K562 (cell line): ENCODE data around the gene TAS1R3. TPM values are rescaled to one million over a fixed set of nuclear protein-coding genes. Genes with fewer than 3 reads are reported as not detected.

ENCODE experiments used
- ATAC-seq: fragments of 200-7000 bp; cut with Tn5 transposase; 3 replicates; pipeline ENCODE4 v1.9.1; 2020; ENCODE audit warnings: moderate library complexity
- BruUV-seq: library from RNA; stranded (reverse); fragments of 400-500 nt; replicated peaks from 2 replicates; lab custom pipeline; 2021; lab: Mats Ljungman, UMichigan
- CTCF ChIA-PET: fragments of 300-600 bp; formaldehyde crosslinking; extraction: SDS; loops from one replicate; lab custom pipeline; 2021; ENCODE audit warnings: low intra/inter-chr PET ratio; lab: Yijun Ruan, JAX
- POLR2A ChIA-PET: fragments of 300-600, 350-650 bp; sonication (Branson Sonifier 250); formaldehyde crosslinking; extraction: SDS; loops from one replicate; lab custom pipeline; 2021; ENCODE audit warnings: antibody characterized with exemption, inconsistent platforms; lab: Yijun Ruan, JAX
- DNase-seq, 4 experiments: peaks; one replicate each; pipeline versions ENCODE4 v3.0.0 to v3.0.0-alpha.2; 2011 to 2018; ENCODE audit warnings: low spot score in 3 of 4, mixed read lengths in 3 of 4; ENCODE audit errors: extremely low read depth in 1 of 4
- FAIRE-seq: peaks from 2 replicates; lab custom pipeline; 2011; peaks lifted over from hg19 to GRCh38; lab: Jason Lieb, UNC
- H2AFZ ChIP-seq: 2 replicates; pipeline ENCODE4 v1.6.0; 2011; ENCODE audit warnings: low read depth, low read length, control low read depth, inconsistent platforms
- H3K27ac ChIP-seq: fragments of 200-600 bp; 3 replicates; pipeline ENCODE4 v1.8.0; 2011; ENCODE audit warnings: low read depth, mild to moderate bottlenecking, control low read depth, inconsistent platforms, low read length, moderate library complexity, mixed read lengths; ENCODE audit errors: extremely low read depth
- H3K27me3 ChIP-seq, 2 experiments: fragments of 300-600 bp in 1 of 2; 2 replicates in 1 of 2; 3 replicates in 1 of 2; pipeline versions ENCODE4 v1.6.0 to v1.8.0; 2011; ENCODE audit warnings: inconsistent platforms in 2 of 2, low read length in 2 of 2, mild to moderate bottlenecking in 1 of 2, mixed read lengths in 1 of 2, moderate library complexity in 1 of 2; ENCODE audit not compliant: control insufficient read depth in 2 of 2, insufficient read depth in 2 of 2
- H3K36me3 ChIP-seq: fragments of 300-600 bp; 3 replicates; pipeline ENCODE4 v1.8.0; 2011; ENCODE audit warnings: mild to moderate bottlenecking, low read length, inconsistent platforms; ENCODE audit not compliant: control insufficient read depth, insufficient read depth
- H3K4me1 ChIP-seq, 2 experiments: fragments of 200-600 bp in 1 of 2; replicated peaks in 1 of 2; 2 replicates in 1 of 2; 3 replicates in 1 of 2; pipeline versions ENCODE4 v1.5.1 to v1.8.0; 2011; ENCODE audit warnings: inconsistent platforms in 2 of 2, low read length in 2 of 2, mild to moderate bottlenecking in 1 of 2, mixed read lengths in 1 of 2, moderate library complexity in 1 of 2; ENCODE audit not compliant: control insufficient read depth in 2 of 2, insufficient read depth in 2 of 2
- H3K4me2 ChIP-seq: 2 replicates; pipeline ENCODE4 v1.6.1; 2011; ENCODE audit warnings: low read length, control low read depth, inconsistent platforms, mixed read lengths; ENCODE audit not compliant: insufficient read depth
- H3K4me3 ChIP-seq: fragments of 200-600 bp; sonication (generic), shearing (Covaris generic); 2 replicates; pipeline ENCODE4 v1.5.1; 2016; ENCODE audit warnings: control low read depth, inconsistent platforms
- H3K79me2 ChIP-seq: fragments of 200-600 bp; 3 replicates; pipeline ENCODE4 v1.8.0; 2011; ENCODE audit warnings: low read length, inconsistent platforms; ENCODE audit not compliant: control insufficient read depth, insufficient read depth
- H3K9ac ChIP-seq, 2 experiments: 2 replicates each; pipeline versions ENCODE4 v1.6.0 to v1.6.1; 2011; ENCODE audit warnings: low read depth in 2 of 2, low read length in 2 of 2, control low read depth in 1 of 2, inconsistent platforms in 1 of 2, mild to moderate bottlenecking in 1 of 2, mixed read lengths in 1 of 2; ENCODE audit not compliant: insufficient read depth in 1 of 2
- H3K9me1 ChIP-seq: one replicate; pipeline ENCODE4 v1.6.0; 2011; ENCODE audit warnings: inconsistent platforms, mild to moderate bottlenecking, low read length, moderate library complexity; ENCODE audit not compliant: control insufficient read depth, insufficient read depth
- H3K9me3 ChIP-seq: replicated peaks from 2 replicates; pipeline ENCODE4 v1.5.1; 2011; ENCODE audit warnings: low read depth, low read length, inconsistent platforms; ENCODE audit not compliant: control insufficient read depth, insufficient read depth
- H4K20me1 ChIP-seq: replicated peaks from 2 replicates; pipeline ENCODE4 v1.6.1; 2011; ENCODE audit warnings: low read length, inconsistent platforms, mixed read lengths; ENCODE audit not compliant: control insufficient read depth, insufficient read depth
- BHLHE40 ChIP-seq: IDR thresholded peaks from 2 replicates; pipeline ENCODE4 v1.6.1; 2011; ENCODE audit warnings: low read length, improper control_type of control experiment
- CEBPG ChIP-seq, 3 experiments: fragments of 200-800 bp in 1 of 3; sonication (Bioruptor generic) in 1 of 3; sonication (generic) in 1 of 3; formaldehyde crosslinking in 1 of 3; IDR thresholded peaks in 2 of 3; conservative IDR thresholded peaks in 1 of 3; 2 replicates each; pipeline versions ENCODE4 v1.6.1 to v1.8.0; 2016 to 2022; ENCODE audit warnings: missing compliant biosample characterization in 2 of 3, missing genetic modification characterization in 2 of 3, mild to moderate bottlenecking in 1 of 3, missing genetic modification reagents in 1 of 3
- CLOCK ChIP-seq: fragments of 250-450 bp; sonication (Bioruptor Pico); IDR thresholded peaks from 2 replicates; pipeline ENCODE4 v1.4.0; 2020; ENCODE audit warnings: mild to moderate bottlenecking, moderate library complexity, borderline replicate concordance
- CTCF ChIP-seq, 3 experiments: IDR thresholded peaks in 2 of 3; conservative IDR thresholded peaks in 1 of 3; 2 replicates each; pipeline ENCODE4 v1.5.1; 2011 to 2012; ENCODE audit warnings: low read length in 3 of 3, mild to moderate bottlenecking in 3 of 3, control low read depth in 2 of 3, improper control_type of control experiment in 1 of 3, inconsistent platforms in 1 of 3, low read depth in 1 of 3, mixed read lengths in 1 of 3, moderate library complexity in 1 of 3; ENCODE audit not compliant: insufficient read depth in 2 of 3
- ELF2 ChIP-seq: fragments of 250-450 bp; sonication (Bioruptor Pico); IDR thresholded peaks from 2 replicates; pipeline ENCODE4 v1.5.0; 2021; ENCODE audit warnings: mild to moderate bottlenecking
- FOXK1 ChIP-seq: sonication (generic); formaldehyde crosslinking; IDR thresholded peaks from 2 replicates; pipeline ENCODE4 v1.8.0; 2022; ENCODE audit warnings: missing genetic modification reagents, mild to moderate bottlenecking, borderline replicate concordance
- PHF8 ChIP-seq: fragments of 200-600 bp; sonication (generic); IDR thresholded peaks from 2 replicates; pipeline ENCODE4 v1.6.1; 2012; ENCODE audit warnings: mixed run types, mild to moderate bottlenecking, inconsistent platforms, low read length, moderate library complexity, borderline replicate concordance
- POLR2AphosphoS5 ChIP-seq: IDR thresholded peaks from 2 replicates; pipeline ENCODE4 v1.6.1; 2011; ENCODE audit warnings: mild to moderate bottlenecking, low read depth, low read length, moderate library complexity; ENCODE audit not compliant: control insufficient read depth, insufficient read depth
- PRMT5 ChIP-seq: sonication (generic); formaldehyde crosslinking; IDR thresholded peaks from 2 replicates; pipeline ENCODE4 v1.5.0; 2020; ENCODE audit warnings: missing genetic modification reagents
- TSC22D4 ChIP-seq: fragments of 450-650 bp; IDR thresholded peaks from 2 replicates; pipeline ENCODE4 v1.6.1; 2016; ENCODE audit warnings: missing genetic modification characterization, missing biosample characterization, control low read depth
- ZBTB43 ChIP-seq: sonication (generic); formaldehyde crosslinking; IDR thresholded peaks from 2 replicates; pipeline ENCODE4 v1.8.0; 2023; ENCODE audit warnings: mild to moderate bottlenecking, missing genetic modification reagents
- WGBS: fragments of 100-300 bp; shearing (Covaris generic); methylation state at CpG from one replicate; pipeline ENCODE4 v1.1.6; 2016; ENCODE audit warnings: low coverage, mixed read lengths; ENCODE audit not compliant: insufficient coverage; ENCODE audit errors: missing lambda C conversion rate; 5-methylcytosine and 5-hydroxymethylcytosine counted together
- in situ Hi-C: fragments of 300-500 bp; cut with MboI; formaldehyde crosslinking; loops from 4 replicates; pipeline ENCODE4 v1.15.0; 2018; ENCODE audit warnings: inconsistent platforms, mixed read lengths
- intact Hi-C: fragments of 100-400 bp; cut with micrococcal nuclease; formaldehyde crosslinking; loops from 2 replicates; pipeline ENCODE4 v1.14.2; 2022
- polyA plus RNA-seq, 8 experiments: library from polyadenylated mRNA; depleted of rRNA in 4 of 8; stranded (reverse) in 5 of 8; unstranded in 3 of 8; fragments of >200 nt; fragmentation: Nextera tagmentation in 2 of 8; fragmentation: Illumina TruSeq in 1 of 8; extraction: Ambion mirVana in 2 of 8; extraction: Trizol in 1 of 8; gene quantifications; 2 replicates each; pipeline versions ENCODE4 v1.2.1 to v1.2.3, GENCODE V29; 2011 to 2014; ENCODE audit warnings: inconsistent platforms in 1 of 8, missing spikeins in 1 of 8
- total RNA-seq, 7 experiments: library from RNA; depleted of rRNA in 6 of 7; stranded (reverse); fragments of >200 nt in 6 of 7; fragmentation: Illumina TruSeq in 2 of 7; extraction: Trizol in 2 of 7; gene quantifications; 2 replicates each; pipeline versions ENCODE4 v1.2.1 to v1.2.3, GENCODE V29; 2011 to 2021; ENCODE audit warnings: low replicate concordance in 1 of 7

Gene TAS1R3
- total and polyA plus RNA-seq, 9 of the 15 experiments (the other 6 are each of a cell fraction or from before 2014, with no cell fraction given), result 0.07 to 0.13 TPM; not detected in 7

GRCh38 chr1:1305300-1306069, 25.6 kb upstream of the TAS1R3 start (continued):
- no peak for TF ChIP-seq ZBTB43 (CRISPR knock-in tag)

- Histone ChIP-seq H3K9me1 (peaks cover 5% of the 10 kb centered on the region), H3K9me3 (no peaks in the 10 kb centered on the region), H3K27me3 (no peaks in the 10 kb centered on the region), H3K9ac (peak overlapping the region; percentile 57 to 97), H3K4me1 (peaks cover 41 to 94% of the 10 kb centered on the region in 2 experiments), H3K4me3 (peak overlapping the region; percentile 94), H2AFZ (0 out of 2 replicates have a peak overlapping the region, but pooled peaks have one; percentile 51), H4K20me1 (peaks cover 24% of the 10 kb centered on the region; the same call in 1 of the 2 replicates), H3K79me2 (peaks cover 54% of the 10 kb centered on the region), H3K27ac (peak overlapping the region; percentile 62), H3K4me2 (peak overlapping the region; percentile 75), H3K36me3 (peaks cover 24% of the 10 kb centered on the region)
- CTCF ChIA-PET, result no interaction called here
- FAIRE-seq (peak; percentile 71), ATAC-seq (peak; percentile 30), DNase-seq (peak in 2 of 4 experiments; percentile 58 to 80)
- POLR2A ChIA-PET, result interaction anchor here (0.5 to 0.6 kb wide), 2 partner anchors 9 to 80 kb away, joined by 3 read pairs; no protein-coding TSS in a partner anchor
- WGBS, result 26% methylated on average over 11 of the region's 11 CpGs
- intact Hi-C loops, result loop anchor here (5.0 to 10.0 kb wide), 2 partner anchors 71 to 919 kb away; partner anchors contain the start of genes AURKAIP1 and SKI
- no TSS peak for BruUV-seq
- in situ Hi-C loops, result no loop called here
- no peak for TF ChIP-seq FOXK1 (CRISPR knock-in tag)
- 0 out of 2 replicates have a peak, but pooled peaks have one; percentile 26 for TF ChIP-seq CEBPG (CRISPR knock-in tag; IDR thresholded peaks at IDR 0.05)
- no peak for TF ChIP-seq CEBPG (tag; conservative IDR thresholded peaks at IDR 0.05 in 1 of 2, IDR thresholded peaks at IDR 0.05 in 1 of 2)
- no peak for TF ChIP-seq CLOCK (CRISPR knock-in tag)
- TF ChIP-seq TSC22D4 (tag), result no peak
- TF ChIP-seq ELF2 (CRISPR knock-in tag), result no peak
- TF ChIP-seq POLR2AphosphoS5, result no peak
- no peak for TF ChIP-seq PHF8
- 0 out of 2 replicates have a peak, but pooled peaks have one; percentile 4 for TF ChIP-seq BHLHE40
- TF ChIP-seq PRMT5 (CRISPR knock-in tag), result no peak
- TF ChIP-seq CTCF (IDR thresholded peaks at IDR 0.05 in 2 of 3, conservative IDR thresholded peaks at IDR 0.05 in 1 of 3; ENCODE audit: insufficient read depth in 2 of 3, low read depth in 1 of 3, low read length in 3 of 3), result peak; percentile 45 to 62 (median 45)
These were observed 24.9 kb upstream of the TAS1R3 start for GRCh38 chr1:1306070-1306660.
